Measurements from ENCODE around the gene SMAD3.

DNA sequence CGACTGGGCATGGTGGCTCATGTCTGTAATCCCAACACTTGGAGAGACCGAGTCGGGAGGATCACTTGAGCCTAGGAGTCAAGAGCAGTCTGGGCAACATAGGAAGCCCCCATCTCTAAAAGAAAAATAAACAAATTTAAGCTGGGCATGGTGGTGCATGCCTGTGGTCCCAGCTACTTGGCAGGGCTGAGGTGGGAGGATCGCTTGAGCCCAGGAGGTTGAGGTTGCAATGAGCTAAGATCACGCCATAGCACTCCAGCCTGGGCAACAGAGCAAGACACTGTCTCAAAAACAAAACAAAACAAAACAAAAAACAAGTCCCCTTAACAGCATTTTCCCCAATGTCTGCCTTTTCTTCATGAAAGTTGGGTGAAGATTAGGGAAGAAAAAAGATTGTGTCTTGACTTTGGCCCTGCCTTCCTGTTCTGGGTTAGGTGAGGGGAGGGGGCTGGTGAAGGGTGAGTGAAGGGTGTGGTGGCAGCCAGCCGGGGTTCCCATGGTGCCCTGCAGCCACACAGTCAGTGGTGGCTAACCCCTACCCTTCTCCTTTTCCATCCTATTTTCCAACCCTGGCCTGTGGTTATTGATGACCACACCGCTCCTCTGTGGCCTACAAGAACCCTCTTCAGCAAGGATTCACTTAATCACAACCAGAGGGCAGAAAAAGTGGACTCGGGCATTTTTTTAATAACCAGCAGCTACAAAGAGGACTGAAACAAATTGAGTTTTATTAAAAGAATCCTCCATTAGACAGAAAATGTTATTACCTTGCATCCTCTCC lies 28.4 kb upstream of the SMAD3 start:
- TF ChIP-seq, protein P1, sequence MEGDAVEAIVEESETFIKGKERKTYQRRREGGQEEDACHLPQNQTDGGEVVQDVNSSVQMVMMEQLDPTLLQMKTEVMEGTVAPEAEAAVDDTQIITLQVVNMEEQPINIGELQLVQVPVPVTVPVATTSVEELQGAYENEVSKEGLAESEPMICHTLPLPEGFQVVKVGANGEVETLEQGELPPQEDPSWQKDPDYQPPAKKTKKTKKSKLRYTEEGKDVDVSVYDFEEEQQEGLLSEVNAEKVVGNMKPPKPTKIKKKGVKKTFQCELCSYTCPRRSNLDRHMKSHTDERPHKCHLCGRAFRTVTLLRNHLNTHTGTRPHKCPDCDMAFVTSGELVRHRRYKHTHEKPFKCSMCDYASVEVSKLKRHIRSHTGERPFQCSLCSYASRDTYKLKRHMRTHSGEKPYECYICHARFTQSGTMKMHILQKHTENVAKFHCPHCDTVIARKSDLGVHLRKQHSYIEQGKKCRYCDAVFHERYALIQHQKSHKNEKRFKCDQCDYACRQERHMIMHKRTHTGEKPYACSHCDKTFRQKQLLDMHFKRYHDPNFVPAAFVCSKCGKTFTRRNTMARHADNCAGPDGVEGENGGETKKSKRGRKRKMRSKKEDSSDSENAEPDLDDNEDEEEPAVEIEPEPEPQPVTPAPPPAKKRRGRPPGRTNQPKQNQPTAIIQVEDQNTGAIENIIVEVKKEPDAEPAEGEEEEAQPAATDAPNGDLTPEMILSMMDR (conservative IDR thresholded peaks at IDR 0.05 in 1 of 2, IDR thresholded peaks at IDR 0.05 in 1 of 2; ENCODE audit: extremely low read depth in 1 of 2, insufficient read depth in 1 of 2, low read depth in 1 of 2, low read length in 2 of 2): no peak
- no peak for TF ChIP-seq EZH2 (IDR thresholded peaks at IDR 0.05; ENCODE audit: borderline replicate concordance, low read length)
